Non-pigmented ciliary epithelial cell (primary cell): ENCODE results near the gene CPN1.
"Not testable (repeated sequence)": the region's sequence is repeated elsewhere in the genome, so short reads cannot be mapped to it uniquely, and the experiment has no call there.

ENCODE experiments used
- DNase-seq: peaks from one replicate; pipeline ENCODE4 v3.0.0-alpha.2; 2010; ENCODE audit warnings: low read depth

CPN1 gene

DNA sequence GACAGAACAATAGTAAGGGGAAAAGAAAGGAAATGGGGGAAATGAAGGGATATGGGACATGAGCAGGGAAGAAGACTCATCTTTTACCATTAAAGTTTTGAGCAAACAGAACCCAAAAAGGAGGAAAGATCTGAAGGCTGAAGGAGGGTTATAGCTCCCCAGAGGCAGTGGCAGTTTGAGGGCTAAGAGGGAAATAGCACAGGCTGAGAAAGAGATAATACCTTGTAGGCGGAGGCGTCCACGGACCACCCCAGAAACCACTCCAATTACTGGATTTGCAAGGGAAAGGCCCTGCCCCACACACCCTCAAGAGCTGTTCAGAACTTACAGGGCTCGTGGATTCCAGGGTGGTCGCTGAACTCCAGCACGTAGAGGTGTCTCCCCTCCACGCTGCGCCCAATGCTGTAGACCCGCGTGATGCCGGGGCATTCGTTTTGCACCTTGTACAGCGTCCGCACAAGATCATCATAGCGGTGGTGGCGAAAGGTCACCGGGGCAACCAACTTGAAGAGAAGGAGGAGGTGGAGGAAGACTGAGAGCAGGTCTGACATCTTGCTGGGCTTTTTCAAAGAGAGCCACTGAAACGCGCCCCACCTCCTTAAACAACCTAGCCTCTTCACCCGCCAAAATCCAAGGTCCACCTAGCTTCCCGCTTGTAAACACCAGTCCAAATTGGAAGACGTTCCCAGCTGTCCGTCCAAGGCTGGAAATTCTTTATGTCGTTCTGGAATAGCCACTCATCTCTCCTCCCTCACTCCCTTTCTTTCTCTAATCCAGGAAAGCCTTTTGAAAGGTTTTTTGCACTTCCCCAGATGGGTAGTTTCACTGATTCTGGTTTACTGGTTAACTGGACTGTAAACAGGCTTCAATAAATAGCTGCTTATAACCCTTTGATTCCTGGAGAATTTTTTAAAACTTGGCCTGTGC, at the start of gene CPN1:
Gene CPN1, minus strand, starts transcription at position 795 of the 927 bp plus-strand sequence. Its CDS starts 244 bp downstream, at position 551.
- DNase-seq: no peak

GRCh38 chr10:100130831-100131230, 49.2 kb upstream of the CPN1 start:
- DNase-seq: no peak

DNA sequence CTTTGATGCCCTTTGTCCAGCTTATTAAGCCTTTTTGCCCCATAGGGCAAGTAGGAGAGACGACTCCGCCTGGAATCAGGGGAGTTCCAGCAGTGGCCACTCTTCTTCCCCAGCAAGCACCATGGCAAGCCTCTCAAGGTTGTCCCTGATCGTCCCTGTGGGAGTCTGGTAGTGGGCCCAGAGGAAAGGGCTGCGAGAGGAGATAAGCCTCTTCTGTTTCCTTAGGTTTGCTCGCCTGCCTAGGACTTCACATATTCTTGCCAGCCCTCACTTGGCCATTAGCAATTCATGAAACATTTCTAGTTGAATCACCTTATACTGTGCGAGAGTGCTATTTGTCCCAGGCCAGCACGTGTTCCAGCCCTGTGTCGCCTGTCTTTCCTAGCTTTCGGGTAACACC, 47.8 kb upstream of the CPN1 start:
- no peak for DNase-seq

DNA sequence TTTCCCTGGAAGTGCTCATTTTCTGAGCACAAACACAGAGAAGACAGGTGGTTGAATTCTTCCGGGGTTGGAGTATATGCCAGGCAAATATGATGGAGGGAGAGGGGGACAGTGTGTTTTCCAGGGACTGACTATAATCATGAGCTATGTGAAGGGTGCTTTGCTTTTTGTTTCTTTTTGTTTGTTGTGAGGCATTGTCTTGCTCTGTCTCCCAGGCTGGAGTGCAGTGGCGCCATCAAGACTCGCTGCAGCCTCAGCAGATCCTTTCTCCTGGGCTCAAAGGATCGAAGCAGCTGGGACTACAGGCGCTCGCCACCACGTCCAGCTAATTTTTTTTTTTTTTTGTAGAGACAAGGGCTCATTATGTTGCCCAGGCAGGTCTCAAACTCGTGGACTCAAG, 47.3 kb upstream of the CPN1 start:
- DNase-seq: no peak

DNA sequence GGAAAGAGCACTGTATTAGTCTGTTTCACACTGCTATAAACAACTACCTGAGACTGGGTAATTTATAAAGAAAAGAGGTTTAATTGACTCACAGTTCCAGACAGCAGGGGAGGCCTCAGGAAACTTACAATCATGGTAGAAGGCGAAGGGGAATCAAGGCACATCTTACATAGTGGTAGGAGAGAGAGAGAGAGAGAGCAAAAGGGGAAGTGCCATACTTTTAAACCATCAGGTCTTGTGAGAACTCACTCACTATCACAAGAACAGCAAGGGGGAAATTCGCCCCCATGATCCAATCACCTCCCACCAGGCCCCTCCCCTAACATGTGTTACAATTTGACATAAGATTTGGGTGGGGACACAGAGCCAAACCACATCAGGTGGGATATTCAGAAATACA, 43.7 kb upstream of the CPN1 start:
- not testable (repeated sequence) for DNase-seq

- no peak for DNase-seq
These were observed 42.4 kb upstream of the CPN1 start for GRCh38 chr10:100124097-100124496.

DNA sequence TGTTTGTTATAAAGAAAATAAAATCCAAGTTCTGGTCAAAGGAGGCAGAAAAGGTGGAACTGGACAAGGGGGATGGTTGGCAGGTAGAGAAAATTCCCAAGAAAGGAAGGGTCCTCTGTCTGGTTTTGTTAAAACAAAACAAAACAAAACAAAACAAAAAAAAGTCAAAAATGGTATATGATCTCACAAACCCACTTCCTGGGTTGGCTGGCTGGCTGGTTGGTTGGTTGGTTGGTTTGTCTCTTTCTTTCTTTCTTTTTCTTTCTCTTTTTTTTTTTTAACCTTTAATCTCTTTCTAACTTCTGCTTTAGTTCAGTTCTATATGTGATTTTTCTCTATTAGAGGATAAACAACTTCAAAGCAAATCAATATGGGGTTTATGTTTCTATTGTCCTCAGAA, 41.1 kb upstream of the CPN1 start:
- no peak for DNase-seq

GRCh38 chr10:100120550-100120949, 38.9 kb upstream of the CPN1 start:
- DNase-seq: no peak

DNA sequence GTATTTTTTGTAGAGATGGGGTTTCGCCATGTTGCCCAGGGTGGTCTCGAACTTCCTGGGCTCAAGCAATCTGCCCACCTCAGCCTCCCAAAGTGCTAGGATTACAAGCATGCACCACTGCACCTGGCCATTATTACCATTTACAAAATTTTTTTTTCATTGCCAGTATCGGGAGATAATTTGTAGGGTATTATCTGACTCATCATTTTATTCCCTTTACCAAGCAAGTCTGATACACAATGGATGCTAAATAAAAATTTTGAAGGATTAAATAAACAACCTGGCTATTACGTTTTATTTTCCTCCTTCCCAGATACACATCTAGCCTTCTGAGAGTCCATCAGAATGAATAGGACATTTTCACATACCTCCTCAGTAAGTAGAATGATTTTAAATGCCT, 38.1 kb upstream of the CPN1 start:
- DNase-seq: no peak

- no peak for DNase-seq
These were observed 33.5 kb upstream of the CPN1 start for GRCh38 chr10:100114976-100115770.

- DNase-seq: no peak
These were observed 32.8 kb upstream of the CPN1 start for GRCh38 chr10:100114460-100114859.

- DNase-seq: no peak
These were observed 28.0 kb upstream of the CPN1 start for GRCh38 chr10:100109670-100110069.

DNA sequence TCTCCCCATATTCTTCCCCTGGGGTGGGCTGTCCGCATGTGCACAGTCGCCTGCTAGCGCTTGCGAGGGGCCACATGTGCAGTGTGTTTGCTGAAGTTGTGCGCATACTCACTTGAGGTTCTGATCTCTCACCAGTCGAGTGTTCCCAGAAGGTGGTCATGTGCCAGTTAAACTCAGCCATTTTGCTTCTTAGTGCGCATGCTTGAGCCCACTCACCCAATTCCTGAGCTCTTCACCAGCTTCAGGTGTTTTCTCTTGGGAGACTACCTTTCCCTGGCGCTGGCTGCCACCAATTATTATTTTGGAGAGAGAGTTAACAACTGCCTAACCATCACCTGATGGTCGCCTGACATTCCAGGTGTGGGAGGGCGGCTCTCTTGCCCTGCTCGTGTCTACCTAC, 25.2 kb upstream of the CPN1 start:
- DNase-seq: no peak

DNA sequence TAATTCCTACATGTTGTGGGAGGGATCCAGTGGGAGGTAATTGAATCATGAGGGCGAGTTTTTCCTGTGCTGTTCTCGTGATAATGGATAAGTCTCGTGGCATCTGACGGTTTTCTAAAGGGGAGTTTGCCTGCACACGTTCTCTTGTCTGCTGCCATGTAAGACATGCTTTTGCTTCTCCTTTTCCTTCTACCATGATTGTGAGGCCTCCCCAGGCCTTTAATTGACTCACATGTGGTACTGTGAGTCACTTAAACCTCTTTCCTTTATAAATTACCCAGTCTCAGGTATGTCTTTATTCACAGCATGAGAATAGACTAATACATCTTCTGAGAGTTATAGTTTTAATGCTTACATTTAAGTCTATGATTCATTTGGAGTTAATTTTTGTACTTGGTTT, 22.6 kb upstream of the CPN1 start:
- DNase-seq: no peak

GRCh38 chr10:100103581-100103980, 21.9 kb upstream of the CPN1 start:
- no peak for DNase-seq

DNA sequence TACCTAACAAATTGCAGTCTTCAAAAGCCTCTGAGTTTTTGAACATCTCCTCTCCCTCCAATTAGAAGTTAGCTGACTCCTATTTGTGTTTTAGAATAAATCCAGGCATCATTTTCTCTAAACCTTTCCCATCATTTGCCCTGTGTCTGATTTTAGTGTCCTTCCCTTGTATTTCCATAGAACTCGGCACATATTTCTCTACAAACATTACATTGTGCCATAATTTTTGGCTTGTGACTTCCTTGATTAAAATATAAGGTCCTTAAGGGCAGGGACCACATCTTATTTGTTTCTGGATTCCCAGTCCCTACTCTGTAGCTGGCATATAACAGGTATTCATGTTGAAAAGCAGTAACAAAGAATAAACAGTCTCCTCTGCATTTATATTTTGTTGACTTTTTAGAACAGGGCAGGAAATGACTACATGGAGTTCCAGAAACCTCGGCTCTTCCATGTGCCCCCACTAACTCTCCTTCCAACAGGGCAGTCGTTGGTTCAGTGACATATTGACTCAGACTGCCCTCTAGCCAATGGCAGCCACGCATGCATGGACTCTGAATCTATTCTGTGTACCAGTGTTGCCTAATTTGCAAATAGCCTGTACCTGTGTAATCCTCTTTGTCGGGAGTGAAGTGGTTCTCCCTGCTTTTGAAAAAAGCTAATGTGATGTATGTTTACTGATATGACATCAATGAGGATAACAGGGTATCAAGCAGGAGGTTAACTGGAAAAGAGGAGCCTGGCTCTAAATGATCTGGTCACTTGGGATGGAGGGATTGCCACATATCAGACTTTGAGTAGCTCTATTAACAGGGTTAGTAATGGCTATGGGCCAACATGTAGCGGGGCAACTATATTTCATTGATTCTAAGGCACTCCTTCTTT, 19.8 kb upstream of the CPN1 start:
- no peak for DNase-seq

- DNase-seq: no peak
These were observed 19.0 kb upstream of the CPN1 start for GRCh38 chr10:100100651-100101184.

GRCh38 chr10:100089241-100089640, 7.6 kb upstream of the CPN1 start:
- no peak for DNase-seq

- DNase-seq: not testable (repeated sequence)
These were observed 5.0 kb upstream of the CPN1 start for GRCh38 chr10:100086708-100087107.

DNA sequence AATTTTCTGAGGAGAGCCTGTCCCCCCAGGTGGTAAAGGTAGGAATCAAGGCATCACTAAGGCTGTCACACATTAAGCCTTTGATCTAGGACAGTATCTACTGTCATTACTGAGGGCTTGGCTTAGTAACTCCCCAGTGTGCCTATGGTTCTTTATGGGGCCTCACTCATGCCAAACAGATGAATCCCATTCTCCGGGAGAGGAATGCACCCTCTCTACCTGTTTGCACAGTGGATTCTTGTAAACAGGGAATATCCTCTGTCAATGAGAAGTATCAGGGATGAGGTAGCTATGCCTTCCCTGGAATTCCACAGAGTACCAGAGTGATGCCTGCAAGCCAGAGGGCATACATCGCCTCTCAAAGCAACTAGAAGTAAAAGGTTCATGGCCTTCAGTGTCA, 3.9 kb upstream of the CPN1 start:
- DNase-seq: no peak

DNA sequence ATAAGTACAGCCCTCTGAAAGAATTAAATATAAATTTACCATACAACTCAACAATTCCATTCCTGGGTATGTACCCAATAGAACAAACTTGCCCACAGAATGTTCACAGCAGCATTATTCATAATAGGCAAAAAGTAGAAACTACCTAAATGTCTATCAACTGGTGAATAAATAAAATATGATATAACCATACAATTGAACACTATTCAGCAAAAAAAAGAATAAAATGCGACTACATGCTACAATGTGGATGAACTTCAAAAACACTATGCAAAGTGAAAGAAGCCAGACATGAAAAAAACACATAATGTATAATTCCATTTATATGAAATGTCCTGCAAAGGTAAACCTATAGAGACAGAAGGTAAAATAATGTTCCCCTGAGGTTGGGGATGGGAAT, 2.0 kb upstream of the CPN1 start:
- DNase-seq: no peak

GRCh38 chr10:100082276-100082675, 607 bp upstream of the CPN1 start:
- DNase-seq: not testable (repeated sequence)
